GM12878 (cell line): Measurements from ENCODE around the gene COL8A2. TPM values are rescaled to one million over a fixed set of nuclear protein-coding genes. Genes with fewer than 3 reads are reported as not detected.

Source experiments
- ATAC-seq: fragments of 200-7000 bp; cut with Tn5 transposase; 3 replicates; pipeline ENCODE4 v1.9.1; 2020; ENCODE audit warnings: mild to moderate bottlenecking, moderate library complexity
- BruUV-seq: library from RNA; stranded (reverse); fragments of 400-500 nt; replicated peaks from 2 replicates; lab custom pipeline; 2021; lab: Mats Ljungman, UMichigan
- CTCF ChIA-PET: fragments of 300-600 bp; sonication (Branson Sonifier 250); formaldehyde crosslinking; extraction: SDS; loops from one replicate; lab custom pipeline; 2021; ENCODE audit warnings: inconsistent platforms; lab: Yijun Ruan, JAX
- POLR2A ChIA-PET: fragments of 350-600 bp; formaldehyde crosslinking; extraction: SDS; loops from one replicate; lab custom pipeline; 2021; ENCODE audit warnings: inconsistent platforms; lab: Charles Lee
- RAD21 ChIA-PET: fragments of 300-600 bp; sonication (Branson Sonifier 250); formaldehyde crosslinking; loops from one replicate; lab custom pipeline; 2023; ENCODE audit warnings: antibody characterized with exemption; ENCODE audit not compliant: unreplicated experiment; lab: Charles Lee
- SMC1A ChIA-PET: fragments of 300-600 bp; sonication (Branson Sonifier 250); formaldehyde crosslinking; loops from one replicate; lab custom pipeline; 2023; ENCODE audit not compliant: unreplicated experiment, uncharacterized antibody; lab: Charles Lee
- DNase-seq: peaks from one replicate; pipeline ENCODE4 v3.0.0-alpha.2; 2011; ENCODE audit warnings: low read depth, low spot score
- FAIRE-seq: peaks from 3 replicates; lab custom pipeline; 2011; peaks lifted over from hg19 to GRCh38; lab: Jason Lieb, UNC
- H2AFZ ChIP-seq: 2 replicates; pipeline ENCODE4 v1.6.0; 2011; ENCODE audit warnings: low read depth, low read length, control low read depth; ENCODE audit not compliant: control insufficient read depth
- H3K27ac ChIP-seq: 2 replicates; pipeline ENCODE4 v1.5.1; 2011; ENCODE audit warnings: control low read depth; ENCODE audit not compliant: control insufficient read depth, insufficient read depth
- H3K27me3 ChIP-seq, 2 experiments: replicated peaks in 1 of 2; 2 replicates each; pipeline versions ENCODE4 v1.6.0 to v1.6.1; 2011; ENCODE audit warnings: low read length in 1 of 2; ENCODE audit not compliant: control insufficient read depth in 2 of 2, insufficient read depth in 2 of 2
- H3K36me3 ChIP-seq, 2 experiments: 2 replicates each; pipeline ENCODE4 v1.5.1; 2011; ENCODE audit warnings: low read length in 1 of 2; ENCODE audit not compliant: control insufficient read depth in 2 of 2, insufficient read depth in 2 of 2
- H3K4me1 ChIP-seq: 2 replicates; pipeline ENCODE4 v1.6.1; 2011; ENCODE audit warnings: mild to moderate bottlenecking, low read length, moderate library complexity, mixed read lengths; ENCODE audit not compliant: control insufficient read depth, insufficient read depth
- H3K4me2 ChIP-seq: 2 replicates; pipeline ENCODE4 v1.6.0; 2011; ENCODE audit warnings: control low read depth; ENCODE audit not compliant: control insufficient read depth, insufficient read depth
- H3K4me3 ChIP-seq: fragments of 200-600 bp; sonication (generic); 2 replicates; pipeline ENCODE4 v1.5.1; 2016
- H3K79me2 ChIP-seq: 2 replicates; pipeline ENCODE4 v1.6.0; 2011; ENCODE audit warnings: low read length; ENCODE audit not compliant: control insufficient read depth, insufficient read depth
- H3K9ac ChIP-seq: 2 replicates; pipeline ENCODE4 v1.8.0; 2011; ENCODE audit warnings: low read length, control low read depth, mixed read lengths; ENCODE audit not compliant: control insufficient read depth, insufficient read depth
- H3K9me3 ChIP-seq: replicated peaks from 3 replicates; pipeline ENCODE4 v1.5.1; 2011; ENCODE audit warnings: mild to moderate bottlenecking, low read length; ENCODE audit not compliant: control insufficient read depth, insufficient read depth
- H4K20me1 ChIP-seq: 2 replicates; pipeline ENCODE4 v1.6.0; 2011; ENCODE audit not compliant: control insufficient read depth, insufficient read depth
- CBX3 ChIP-seq: fragments of 200-600 bp; sonication (generic); IDR thresholded peaks from 2 replicates; pipeline ENCODE4 v1.6.1; 2016; ENCODE audit warnings: low read depth, borderline replicate concordance
- FOXK2 ChIP-seq: fragments of 450-650 bp; IDR thresholded peaks from 2 replicates; pipeline ENCODE4 v1.6.1; 2017; ENCODE audit warnings: mild to moderate bottlenecking, moderate library complexity
- HDGF ChIP-seq: fragments of 450-650 bp; IDR thresholded peaks from 2 replicates; pipeline ENCODE4 v1.6.1; 2016; ENCODE audit warnings: antibody characterized with exemption
- IKZF2 ChIP-seq, 2 experiments: fragments of 450-650 bp; IDR thresholded peaks; 2 replicates each; pipeline ENCODE4 v1.6.1; 2017; ENCODE audit warnings: mild to moderate bottlenecking in 2 of 2, moderate library complexity in 2 of 2
- NBN ChIP-seq: fragments of 450-650 bp; IDR thresholded peaks from 2 replicates; pipeline ENCODE4 v1.6.1; 2016
- NRF1 ChIP-seq: conservative IDR thresholded peaks from 2 replicates; pipeline ENCODE4 v1.6.1; 2011; ENCODE audit warnings: mild to moderate bottlenecking, low read depth, low read length, improper control_type of control experiment
- ZBTB11 ChIP-seq: fragments of 450-650 bp; formaldehyde crosslinking; IDR thresholded peaks from 2 replicates; pipeline ENCODE4 v1.5.0; 2022; ENCODE audit warnings: mild to moderate bottlenecking, missing genetic modification characterization
- ZNF207 ChIP-seq: fragments of 450-650 bp; IDR thresholded peaks from 2 replicates; pipeline ENCODE4 v1.6.1; 2014; ENCODE audit warnings: antibody characterized with exemption, mild to moderate bottlenecking, borderline replicate concordance
- ZNF24 ChIP-seq: fragments of 450-650 bp; IDR thresholded peaks from 2 replicates; pipeline ENCODE4 v1.6.1; 2017; ENCODE audit warnings: antibody characterized with exemption, mild to moderate bottlenecking
- ZZZ3 ChIP-seq: IDR thresholded peaks from 2 replicates; pipeline ENCODE4 v1.6.1; 2011; ENCODE audit warnings: low read depth; ENCODE audit not compliant: control insufficient read depth, insufficient read length
- WGBS: methylation state at CpG from one replicate; pipeline ENCODE4 v1.1.6; 2016; ENCODE audit warnings: low lambda C conversion rate; ENCODE audit not compliant: insufficient replicate concordance, insufficient coverage; ENCODE audit errors: missing lambda C conversion rate; 5-methylcytosine and 5-hydroxymethylcytosine counted together
- in situ Hi-C: fragments of 300-500 bp; cut with MboI; formaldehyde crosslinking; loops from 9 replicates; pipeline ENCODE4 v1.14.3; 2018; ENCODE audit warnings: mixed read lengths
- intact Hi-C: fragments of 100-400 bp; cut with micrococcal nuclease; formaldehyde crosslinking; loops from one replicate; pipeline ENCODE4 v1.14.2; 2022; ENCODE audit not compliant: unreplicated experiment
- polyA plus RNA-seq, 11 experiments: library from polyadenylated mRNA; depleted of rRNA in 4 of 11; unstranded in 6 of 11; stranded (reverse) in 5 of 11; fragments of >200 nt; fragmentation: Nextera tagmentation in 4 of 11; fragmentation: Illumina TruSeq in 1 of 11; extraction: Ambion mirVana in 4 of 11; extraction: Trizol in 1 of 11; gene quantifications; 1 replicate in 1 of 11; 2 replicates in 10 of 11; pipeline versions ENCODE4 v1.2.1 to v1.2.3, GENCODE V29; 2011 to 2016; ENCODE audit warnings: inconsistent platforms in 2 of 11, missing spikeins in 2 of 11, low read depth in 1 of 11
- total RNA-seq, 4 experiments: library from RNA; depleted of rRNA in 3 of 4; stranded (reverse); fragments of >200 nt in 3 of 4; fragmentation: Illumina TruSeq in 1 of 4; extraction: Trizol in 1 of 4; gene quantifications; 2 replicates each; pipeline versions ENCODE4 v1.2.1 to v1.2.3, GENCODE V29; 2013 to 2021

COL8A2 gene
- total and polyA plus RNA-seq, 10 of the 15 experiments (the other 5 are each of a cell fraction or from before 2014, with no cell fraction given): 0.01 TPM; not detected in 9

GRCh38 chr1:36128905-36129206 is 3.8 kb upstream of the COL8A2 start:
- no peak for ATAC-seq
- no peaks in the 10 kb centered on the region for H3K79me2 ChIP-seq
- H3K27me3 ChIP-seq: peaks cover 4 to 9% of the 10 kb centered on the region in 2 experiments; a peak in 3 of 4 replicates
- no peak for DNase-seq
- no peak overlapping the region for H3K4me2 ChIP-seq
- H3K4me3 ChIP-seq: no peak overlapping the region
- no peaks in the 10 kb centered on the region for H3K36me3 ChIP-seq
- H3K9me3 ChIP-seq: no peaks in the 10 kb centered on the region
- ChIA-PET POLR2A (interaction anchor here (1.2 kb wide), 1 partner anchor 21 kb away, joined by 5 read pairs; the partner anchor contains the start of gene TRAPPC3), CTCF (interaction anchor here (1.5 to 1.6 kb wide), 2 partner anchors 11 to 59 kb away, joined by 3 to 4 read pairs; no protein-coding TSS in a partner anchor), RAD21 (interaction anchor here (0.6 kb wide), 1 partner anchor 69 kb away, joined by 7 read pairs; no protein-coding TSS in a partner anchor), SMC1A (interaction anchor here (1.2 kb wide), 1 partner anchor 26 kb away, joined by 3 read pairs; no protein-coding TSS in a partner anchor)
- H3K9ac ChIP-seq: no peak overlapping the region
- 79% methylated on average over 3 of the region's 3 CpGs for WGBS
- intact Hi-C loops: no loop called here
- H2AFZ ChIP-seq: no peak overlapping the region
- TF ChIP-seq ZZZ3: no peak
- TF ChIP-seq IKZF2 (IDR thresholded peaks at IDR 0.05): no peak
- TF ChIP-seq NBN: no peak
- TF ChIP-seq CBX3: no peak
- TF ChIP-seq HDGF: no peak
- TF ChIP-seq FOXK2: no peak
- no peak for TF ChIP-seq ZNF207
- no peak for TF ChIP-seq ZNF24
- no peak for TF ChIP-seq NRF1
- no peak for TF ChIP-seq ZBTB11 (CRISPR knock-in tag)
- H3K27ac ChIP-seq: no peak overlapping the region
- H3K4me1 ChIP-seq: no peaks in the 10 kb centered on the region; the same call in 1 of the 2 replicates
- no peaks in the 10 kb centered on the region; the same call in 1 of the 2 replicates for H4K20me1 ChIP-seq
- no peak for FAIRE-seq
- no TSS peak for BruUV-seq
- in situ Hi-C loops: no loop called here
